Natural killer cell (primary cell): ENCODE measurements around the gene CADM1. TPM values are rescaled to one million over a fixed set of nuclear protein-coding genes. Genes with fewer than 3 reads are reported as not detected.

Experiments used
- ATAC-seq, 3 donors: fragments of 150-1000 bp in 2 of 3; fragments of 200-7000 bp in 1 of 3; cut with Tn5 transposase; 1 replicate in 1 of 3; 2 replicates in 2 of 3; pipeline ENCODE4 v1.10.0; 2021; ENCODE audit warnings: mild to moderate bottlenecking in 2 of 3, moderate library complexity in 2 of 3
- DNase-seq, 2 donors: peaks; one replicate each; pipeline versions ENCODE4 v3.0.0 to v3.0.0-alpha.2; 2013 to 2021; ENCODE audit warnings: mixed read lengths in 1 of 2
- H3K27ac ChIP-seq: one replicate; pipeline ENCODE4 v1.5.1; 2013; ENCODE audit warnings: mild to moderate bottlenecking, low read length
- H3K27me3 ChIP-seq: one replicate; pipeline ENCODE4 v1.6.1; 2013; ENCODE audit warnings: low read length; ENCODE audit not compliant: control insufficient read depth, insufficient read depth
- H3K36me3 ChIP-seq: one replicate; pipeline ENCODE4 v1.6.1; 2013; ENCODE audit warnings: low read length; ENCODE audit not compliant: control insufficient read depth, insufficient read depth
- H3K4me1 ChIP-seq: one replicate; pipeline ENCODE4 v1.6.1; 2013; ENCODE audit warnings: low read length; ENCODE audit not compliant: control insufficient read depth, insufficient read depth
- H3K4me3 ChIP-seq: one replicate; pipeline ENCODE4 v1.5.1; 2013; ENCODE audit warnings: low read length
- H3K9me3 ChIP-seq: one replicate; pipeline ENCODE4 v1.6.1; 2013; ENCODE audit warnings: low read length; ENCODE audit not compliant: control insufficient read depth, insufficient read depth
- H3K27ac Mint-ChIP-seq, 2 donors: one replicate each; pipeline ENCODE4 v1.8.0; 2022; ENCODE audit warnings: mild to moderate bottlenecking in 2 of 2, mixed read lengths in 2 of 2, moderate library complexity in 1 of 2
- H3K27me3 Mint-ChIP-seq, 2 donors: one replicate each; pipeline ENCODE4 v1.8.0; 2022; ENCODE audit warnings: low read depth in 2 of 2, mixed read lengths in 2 of 2
- H3K36me3 Mint-ChIP-seq: one replicate; pipeline ENCODE4 v1.8.0; 2022; ENCODE audit warnings: mixed read lengths
- H3K4me1 Mint-ChIP-seq, 2 donors: one replicate each; pipeline ENCODE4 v1.8.0; 2022; ENCODE audit warnings: mixed read lengths in 2 of 2
- H3K4me3 Mint-ChIP-seq: one replicate; pipeline ENCODE4 v1.8.0; 2022; ENCODE audit warnings: mild to moderate bottlenecking, moderate library complexity, mixed read lengths
- H3K9me3 Mint-ChIP-seq, 2 donors: one replicate each; pipeline ENCODE4 v1.8.0; 2022; ENCODE audit warnings: mixed read lengths in 2 of 2
- WGBS: methylation state at CpG from one replicate; pipeline ENCODE4 v1.1.7; 2013; ENCODE audit warnings: missing lambda C conversion rate; ENCODE audit not compliant: insufficient coverage; 5-methylcytosine and 5-hydroxymethylcytosine counted together
- intact Hi-C: fragments of 100-400 bp; cut with micrococcal nuclease; formaldehyde crosslinking; loops from one replicate; pipeline ENCODE4 v1.14.2; 2022
- total RNA-seq, 4 donors: library from RNA; stranded (reverse); fragments of 120-200 nt in 1 of 4; gene quantifications; one replicate each; pipeline versions ENCODE4 v1.2.3 to v1.2.4, GENCODE V29; 2013 to 2022
- TF ChIP-seq, protein P1 (sequence below): fragments of 200-600 bp; IDR thresholded peaks from one replicate; pipeline ENCODE4 v1.8.0; 2022; ENCODE audit warnings: antibody characterized with exemption

The CADM1 gene
- total RNA-seq, 3 donors from 2014 or later (not counting 1 experiment from before 2014, with no cell fraction given) = 3.2 to 4.2 (median 3.9) TPM

DNA sequence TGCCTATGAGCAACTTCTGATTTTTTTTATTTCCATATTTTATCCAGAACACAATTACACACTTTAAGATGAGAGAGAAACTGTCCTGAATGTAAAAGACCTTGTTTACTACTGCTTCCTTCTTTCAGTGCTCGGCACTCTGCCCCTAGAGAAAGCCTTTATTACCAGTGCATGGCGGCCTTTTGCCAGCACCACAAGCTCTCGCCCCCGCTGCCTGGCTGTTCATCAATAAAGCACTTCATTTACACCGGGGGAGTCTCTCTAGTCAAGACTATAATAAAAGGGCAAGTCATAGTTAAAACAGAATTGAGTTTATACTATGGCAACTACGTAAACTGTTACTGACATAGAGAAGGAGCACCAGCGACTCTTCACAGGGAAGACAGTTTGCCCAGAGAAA is 259.5 kb downstream of the CADM1 start:
- H3K9me3 Mint-ChIP-seq = no peaks in the 10 kb centered on the region
- Histone ChIP-seq H3K27ac (no peak overlapping the region), H3K27me3 (no peaks in the 10 kb centered on the region), H3K4me3 (no peak overlapping the region), H3K9me3 (no peaks in the 10 kb centered on the region), H3K36me3 (no peaks in the 10 kb centered on the region), H3K4me1 (no peaks in the 10 kb centered on the region)
- no peaks in the 10 kb centered on the region for H3K4me1 Mint-ChIP-seq
- intact Hi-C loops = no loop called here
- H3K27me3 Mint-ChIP-seq = peaks cover 0 to 16% of the 10 kb centered on the region in 2 donors
- H3K36me3 Mint-ChIP-seq = no peaks in the 10 kb centered on the region
- ATAC-seq (no peak), DNase-seq (no peak)
- TF ChIP-seq, protein P1, sequence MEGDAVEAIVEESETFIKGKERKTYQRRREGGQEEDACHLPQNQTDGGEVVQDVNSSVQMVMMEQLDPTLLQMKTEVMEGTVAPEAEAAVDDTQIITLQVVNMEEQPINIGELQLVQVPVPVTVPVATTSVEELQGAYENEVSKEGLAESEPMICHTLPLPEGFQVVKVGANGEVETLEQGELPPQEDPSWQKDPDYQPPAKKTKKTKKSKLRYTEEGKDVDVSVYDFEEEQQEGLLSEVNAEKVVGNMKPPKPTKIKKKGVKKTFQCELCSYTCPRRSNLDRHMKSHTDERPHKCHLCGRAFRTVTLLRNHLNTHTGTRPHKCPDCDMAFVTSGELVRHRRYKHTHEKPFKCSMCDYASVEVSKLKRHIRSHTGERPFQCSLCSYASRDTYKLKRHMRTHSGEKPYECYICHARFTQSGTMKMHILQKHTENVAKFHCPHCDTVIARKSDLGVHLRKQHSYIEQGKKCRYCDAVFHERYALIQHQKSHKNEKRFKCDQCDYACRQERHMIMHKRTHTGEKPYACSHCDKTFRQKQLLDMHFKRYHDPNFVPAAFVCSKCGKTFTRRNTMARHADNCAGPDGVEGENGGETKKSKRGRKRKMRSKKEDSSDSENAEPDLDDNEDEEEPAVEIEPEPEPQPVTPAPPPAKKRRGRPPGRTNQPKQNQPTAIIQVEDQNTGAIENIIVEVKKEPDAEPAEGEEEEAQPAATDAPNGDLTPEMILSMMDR = no peak
- H3K4me3 Mint-ChIP-seq = no peak overlapping the region
- no peak overlapping the region for H3K27ac Mint-ChIP-seq
- 88% methylated on average over 7 of the region's 7 CpGs for WGBS

GRCh38 chr11:115244296-115244695 is 259.9 kb downstream of the CADM1 start:
- DNase-seq (no peak), ATAC-seq (no peak)
- Mint-ChIP-seq H3K9me3 (no peaks in the 10 kb centered on the region), H3K4me3 (no peak overlapping the region), H3K4me1 (no peaks in the 10 kb centered on the region), H3K36me3 (no peaks in the 10 kb centered on the region), H3K27ac (no peak overlapping the region), H3K27me3 (peaks cover 0 to 16% of the 10 kb centered on the region in 2 donors)
- intact Hi-C loops = no loop called here
- TF ChIP-seq, protein P1 = no peak
- Histone ChIP-seq H3K9me3 (no peaks in the 10 kb centered on the region), H3K27ac (no peak overlapping the region), H3K4me3 (no peak overlapping the region), H3K27me3 (no peaks in the 10 kb centered on the region), H3K36me3 (no peaks in the 10 kb centered on the region), H3K4me1 (no peaks in the 10 kb centered on the region)
- WGBS = 94% methylated on average over 4 of the region's 5 CpGs

- Histone ChIP-seq H3K4me3 (no peak overlapping the region), H3K27ac (no peak overlapping the region), H3K9me3 (no peaks in the 10 kb centered on the region), H3K4me1 (no peaks in the 10 kb centered on the region), H3K27me3 (no peaks in the 10 kb centered on the region), H3K36me3 (no peaks in the 10 kb centered on the region)
- H3K27ac Mint-ChIP-seq = no peak overlapping the region
- DNase-seq = no peak
- WGBS = 100% methylated on average over 1 of the region's 1 CpG
- H3K9me3 Mint-ChIP-seq = no peaks in the 10 kb centered on the region
- no peak overlapping the region for H3K4me3 Mint-ChIP-seq
- no peaks in the 10 kb centered on the region for H3K4me1 Mint-ChIP-seq
- intact Hi-C loops = no loop called here
- no peaks in the 10 kb centered on the region for H3K36me3 Mint-ChIP-seq
- H3K27me3 Mint-ChIP-seq = peaks cover 0 to 16% of the 10 kb centered on the region in 2 donors
- ATAC-seq = no peak
- TF ChIP-seq, protein P1 = no peak
Measured at GRCh38 chr11:115242982-115243381, 261.2 kb downstream of the CADM1 start.

DNA sequence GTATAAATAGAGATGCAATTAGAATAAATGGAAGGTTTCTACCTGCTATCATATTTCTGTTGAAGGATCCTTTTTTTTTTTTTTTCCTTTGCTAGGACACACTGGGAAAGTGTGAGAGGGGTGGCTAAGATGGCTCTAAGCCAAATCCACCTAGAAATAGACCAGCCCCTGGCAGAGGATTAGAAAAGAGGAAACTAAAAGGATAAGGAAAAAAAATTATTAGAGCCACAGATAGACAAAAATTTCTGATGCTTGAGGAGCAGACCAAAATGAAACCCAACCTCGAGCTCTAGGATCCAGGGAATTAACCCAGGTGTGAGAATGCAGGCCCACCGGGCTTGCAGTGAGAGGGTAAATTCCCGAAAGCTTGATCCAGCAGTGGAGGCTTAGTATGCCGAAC is 262.3 kb downstream of the CADM1 start:
- Histone ChIP-seq H3K27ac (no peak overlapping the region), H3K4me1 (no peaks in the 10 kb centered on the region), H3K9me3 (no peaks in the 10 kb centered on the region), H3K36me3 (no peaks in the 10 kb centered on the region), H3K4me3 (no peak overlapping the region), H3K27me3 (no peaks in the 10 kb centered on the region)
- ATAC-seq = no peak
- Mint-ChIP-seq H3K27ac (no peak overlapping the region), H3K4me3 (no peak overlapping the region), H3K9me3 (no peaks in the 10 kb centered on the region), H3K4me1 (no peaks in the 10 kb centered on the region), H3K27me3 (peaks cover 0 to 9% of the 10 kb centered on the region in 2 donors), H3K36me3 (no peaks in the 10 kb centered on the region)
- intact Hi-C loops = no loop called here
- TF ChIP-seq, protein P1 = no peak
- DNase-seq = no peak
- WGBS = 89% methylated on average over 4 of the region's 4 CpGs
